Measurements from ENCODE around the gene SEL1L2.

Gene SEL1L2

GRCh38 chr20:13841206-13841605 is 149.2 kb downstream of the SEL1L2 start:
- Mint-ChIP-seq H3K4me3 (no peak overlapping the region), H3K27ac (no peak overlapping the region), H3K4me1 (no peaks in the 10 kb centered on the region), H3K9me3 (no peaks in the 10 kb centered on the region), H3K27me3 (ENCODE audit: low read depth) (peaks cover 21% of the 10 kb centered on the region), H3K36me3 (ENCODE audit: low read depth) (no peaks in the 10 kb centered on the region)
- TF ChIP-seq CTCF (IDR thresholded peaks at IDR 0.05; ENCODE audit: unreplicated experiment in 3 of 3) = no peak

- no peaks in the 10 kb centered on the region for H3K9me3 Mint-ChIP-seq
- H3K4me3 Mint-ChIP-seq = no peak overlapping the region
- H3K4me1 Mint-ChIP-seq = no peaks in the 10 kb centered on the region
- no peaks in the 10 kb centered on the region for H3K36me3 Mint-ChIP-seq (ENCODE audit: low read depth)
- H3K27ac Mint-ChIP-seq = no peak overlapping the region
- no peak for TF ChIP-seq CTCF (IDR thresholded peaks at IDR 0.05; ENCODE audit: unreplicated experiment in 3 of 3)
- H3K27me3 Mint-ChIP-seq (ENCODE audit: low read depth) = peaks cover 21% of the 10 kb centered on the region
Measured at GRCh38 chr20:13840093-13840465, 150.3 kb downstream of the SEL1L2 start.

GRCh38 chr20:13839421-13840092 is 150.9 kb downstream of the SEL1L2 start:
- H3K27me3 Mint-ChIP-seq (ENCODE audit: low read depth) = peaks cover 21% of the 10 kb centered on the region
- TF ChIP-seq CTCF (IDR thresholded peaks at IDR 0.05; ENCODE audit: unreplicated experiment in 3 of 3) = no peak
- no peaks in the 10 kb centered on the region for H3K36me3 Mint-ChIP-seq (ENCODE audit: low read depth)
- no peak overlapping the region for H3K4me3 Mint-ChIP-seq
- H3K9me3 Mint-ChIP-seq = no peaks in the 10 kb centered on the region
- H3K4me1 Mint-ChIP-seq = no peaks in the 10 kb centered on the region
- H3K27ac Mint-ChIP-seq = no peak overlapping the region

DNA sequence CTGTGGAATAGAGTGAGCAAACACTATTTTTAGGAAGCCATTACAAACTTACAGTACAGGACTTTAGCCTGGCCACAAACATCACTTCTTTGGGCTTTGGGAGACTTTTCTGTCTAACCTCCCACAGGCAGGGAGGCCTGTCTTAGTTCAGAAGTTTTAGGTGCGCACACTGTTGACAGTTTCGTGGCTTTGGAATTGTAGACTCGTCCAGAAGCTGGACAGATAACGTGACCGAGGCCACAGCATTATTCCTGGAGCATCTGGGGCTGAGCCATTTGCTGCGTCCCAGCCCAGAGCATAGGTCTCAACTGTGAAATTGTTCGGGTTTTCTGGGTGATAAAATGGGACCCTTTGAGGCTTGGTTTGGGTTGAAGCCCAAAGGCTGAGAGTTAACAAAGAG is 151.8 kb downstream of the SEL1L2 start:
- Mint-ChIP-seq H3K9me3 (no peaks in the 10 kb centered on the region), H3K4me1 (no peaks in the 10 kb centered on the region), H3K27me3 (ENCODE audit: low read depth) (peaks cover 14% of the 10 kb centered on the region), H3K27ac (no peak overlapping the region), H3K4me3 (no peak overlapping the region), H3K36me3 (ENCODE audit: low read depth) (no peaks in the 10 kb centered on the region)
- no peak for TF ChIP-seq CTCF (IDR thresholded peaks at IDR 0.05; ENCODE audit: unreplicated experiment in 3 of 3)

GRCh38 chr20:13831476-13831875 is 158.9 kb downstream of the SEL1L2 start:
- H3K27me3 Mint-ChIP-seq (ENCODE audit: low read depth) = no peaks in the 10 kb centered on the region
- no peak overlapping the region for H3K27ac Mint-ChIP-seq
- no peak for TF ChIP-seq CTCF (IDR thresholded peaks at IDR 0.05; ENCODE audit: unreplicated experiment in 3 of 3)

GRCh38 chr20:13825465-13825864 is 164.9 kb downstream of the SEL1L2 start:
- H3K4me1 Mint-ChIP-seq = no peaks in the 10 kb centered on the region
- TF ChIP-seq CTCF (IDR thresholded peaks at IDR 0.05; ENCODE audit: unreplicated experiment in 3 of 3) = no peak
- peaks cover 4% of the 10 kb centered on the region for H3K36me3 Mint-ChIP-seq (ENCODE audit: low read depth)
- H3K27ac Mint-ChIP-seq = no peak overlapping the region
- H3K27me3 Mint-ChIP-seq (ENCODE audit: low read depth) = no peaks in the 10 kb centered on the region
- H3K4me3 Mint-ChIP-seq = no peak overlapping the region
- H3K9me3 Mint-ChIP-seq = no peaks in the 10 kb centered on the region

More at GRCh38 chr20:13831476-13831875, 158.9 kb downstream of the SEL1L2 start:
- Mint-ChIP-seq H3K9me3 (peaks cover 3% of the 10 kb centered on the region), H3K4me3 (no peak overlapping the region), H3K4me1 (no peaks in the 10 kb centered on the region), H3K36me3 (ENCODE audit: low read depth) (no peaks in the 10 kb centered on the region)
